ENCODE results near the gene C11orf97. TPM values are rescaled to one million over a fixed set of nuclear protein-coding genes. Genes with fewer than 3 reads are reported as not detected.

Gene C11orf97
- total and polyA plus RNA-seq, 2 of the 13 experiments (the other 11 are each of a cell fraction or from before 2014, with no cell fraction given), result 0.35 TPM; not detected in 1

GRCh38 chr11:94537031-94537600, 24.9 kb downstream of the C11orf97 start:
- no peak overlapping the region for H3K9ac ChIP-seq (ENCODE audit: insufficient read depth, low read depth, low read length)
- no peaks in the 10 kb centered on the region for H3K79me2 ChIP-seq (ENCODE audit: insufficient read depth, low read length)
- H4K20me1 ChIP-seq (ENCODE audit: insufficient read depth, low read length), result no peaks in the 10 kb centered on the region
- no TSS peak for BruUV-seq (replicated peaks)
- H3K9me3 ChIP-seq (ENCODE audit: low read length), result no peaks in the 10 kb centered on the region
- H3K4me2 ChIP-seq (ENCODE audit: low read depth, low read length), result no peak overlapping the region
- no peaks in the 10 kb centered on the region for H3K4me1 ChIP-seq (ENCODE audit: insufficient read depth, low read length)
- H3K36me3 ChIP-seq (replicated peaks in 1 of 2; ENCODE audit: control insufficient read depth in 1 of 2, insufficient read depth in 2 of 2, low read length in 2 of 2), result no peaks in the 10 kb centered on the region
- 9% methylated on average over 3 of the region's 3 CpGs for WGBS (ENCODE audit: low lambda C conversion rate)
- FAIRE-seq (no peak), ATAC-seq (no peak), DNase-seq (ENCODE audit: low spot score) (no peak)
- POLR2A ChIA-PET, result no interaction called here
- no peak overlapping the region for H3K4me3 ChIP-seq (replicated peaks in 1 of 3; ENCODE audit: insufficient read depth in 1 of 3, low read depth in 2 of 3, low read length in 3 of 3)
- intact Hi-C loops (cut with micrococcal nuclease; ENCODE audit: unreplicated experiment) (no loop called here), in situ Hi-C loops (cut with HindIII; ENCODE audit: extremely low pct_ligation_motif_present, low pct_unique_long_range_greater_than_20kb) (no loop called here)
- no peak overlapping the region for H2AFZ ChIP-seq (ENCODE audit: low read length)
- H3K27ac ChIP-seq (ENCODE audit: extremely low read length, insufficient read depth, low read length), result no peak overlapping the region
- CTCF ChIA-PET (ENCODE audit: low intra/inter-chr PET ratio, low total read pairs), result no interaction called here
- H3K27me3 ChIP-seq (ENCODE audit: control insufficient read depth in 1 of 2, insufficient read depth in 2 of 2, low read length in 2 of 2), result peaks cover 0 to 3% of the 10 kb centered on the region in 2 experiments; a peak in 1 of 5 replicates
- TF ChIP-seq HMGXB3 (CRISPR knock-in tag; IDR thresholded peaks at IDR 0.05; ENCODE audit: borderline replicate concordance) (no peak), ZBED4 (CRISPR knock-in tag; IDR thresholded peaks at IDR 0.05; ENCODE audit: borderline replicate concordance) (no peak), ZNF362 (CRISPR knock-in tag; IDR thresholded peaks at IDR 0.05; ENCODE audit: borderline replicate concordance) (no peak), NCOA2 (CRISPR knock-in tag; IDR thresholded peaks at IDR 0.05) (no peak), KDM5A (IDR thresholded peaks at IDR 0.05; ENCODE audit: borderline replicate concordance, low read length) (no peak), NFATC3 (CRISPR knock-in tag; IDR thresholded peaks at IDR 0.05) (no peak), ZNF761 (CRISPR knock-in tag; conservative IDR thresholded peaks at IDR 0.05) (no peak), MTF2 (CRISPR knock-in tag; IDR thresholded peaks at IDR 0.05; ENCODE audit: borderline replicate concordance) (no peak), ZNF160 (CRISPR knock-in tag; IDR thresholded peaks at IDR 0.05) (no peak), JUND (CRISPR knock-in tag; IDR thresholded peaks at IDR 0.05) (no peak), TAF15 (IDR thresholded peaks at IDR 0.05; ENCODE audit: low read depth, low read length, poor library complexity, severe bottlenecking) (no peak), XRCC5 (optimal IDR thresholded peaks at IDR 0.05; ENCODE audit: low read length) (no peak), RARA (CRISPR knock-in tag; IDR thresholded peaks at IDR 0.05) (no peak)

All from HepG2 (cell line).